ENCODE data around the gene SH3BGRL2. TPM values are rescaled to one million over a fixed set of nuclear protein-coding genes. Genes with fewer than 3 reads are reported as not detected.
A peak's percentile ranks its signal among the peaks of the same experiment; 100 is the strongest.
"Not testable (repeated sequence)": the region's sequence is repeated elsewhere in the genome, so short reads cannot be mapped to it uniquely, and the experiment has no call there.

The SH3BGRL2 gene
- total RNA-seq, 1 donor from 2014 or later, result 4.0 TPM

DNA sequence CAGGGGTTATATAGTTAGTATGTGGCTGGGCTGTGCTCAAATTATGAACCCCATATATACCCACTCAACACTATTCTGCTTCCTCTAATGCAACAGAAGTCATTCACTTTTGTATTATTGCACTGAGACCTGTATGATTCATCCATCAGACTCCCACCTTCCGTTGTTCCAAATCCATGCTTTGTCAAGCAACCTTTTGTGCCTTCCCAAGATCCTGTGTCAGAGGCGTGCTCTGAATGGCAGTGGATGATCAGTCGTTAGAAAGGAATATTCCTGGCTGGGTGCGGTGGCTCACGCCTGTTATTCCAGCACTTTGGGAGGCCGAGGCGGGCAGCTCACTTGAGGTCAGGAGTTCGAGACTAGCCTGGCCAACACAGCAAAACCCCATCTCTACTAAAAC is 103.2 kb downstream of the SH3BGRL2 start:
- no peak for DNase-seq (ENCODE audit: low read depth)

DNA sequence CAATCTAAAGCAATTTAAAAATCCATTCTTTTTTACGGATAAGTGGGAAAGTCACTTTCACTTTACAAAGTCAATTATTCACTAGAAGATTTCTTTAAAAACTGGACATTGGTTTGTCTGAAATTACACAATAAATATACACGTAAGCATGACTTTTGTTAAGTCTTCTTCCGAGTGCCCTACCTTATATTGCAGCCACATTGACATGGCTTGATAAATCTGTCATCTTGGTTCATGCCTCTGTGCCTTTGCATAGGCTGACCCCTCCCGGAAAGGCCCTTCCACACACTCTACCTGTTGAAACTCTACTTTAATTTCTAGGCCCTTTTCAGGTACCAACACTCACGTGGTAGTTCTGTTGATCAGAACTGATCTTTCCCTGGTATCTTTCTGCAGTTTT is 104.1 kb downstream of the SH3BGRL2 start:
- DNase-seq (ENCODE audit: low read depth), result no peak

DNA sequence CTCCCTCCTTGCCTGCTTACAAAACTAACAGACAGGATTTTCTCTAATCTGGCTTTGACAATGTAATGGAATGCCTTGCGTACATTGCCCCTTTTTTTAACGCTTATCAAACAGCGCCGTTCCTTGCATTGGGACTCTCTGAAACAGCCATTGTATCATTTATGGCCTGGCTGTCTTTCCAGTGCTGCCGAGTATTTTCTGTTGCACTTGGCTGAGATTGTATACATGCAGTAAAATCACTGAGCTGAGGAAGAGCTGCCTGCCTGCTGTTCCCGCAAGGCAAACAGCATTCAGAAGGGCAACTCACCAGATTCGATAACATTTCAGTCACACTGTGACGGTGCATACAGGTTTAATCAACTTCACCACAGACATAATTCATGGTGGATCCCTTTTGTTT is 106.0 kb downstream of the SH3BGRL2 start:
- no peak for DNase-seq (ENCODE audit: low read depth)

DNA sequence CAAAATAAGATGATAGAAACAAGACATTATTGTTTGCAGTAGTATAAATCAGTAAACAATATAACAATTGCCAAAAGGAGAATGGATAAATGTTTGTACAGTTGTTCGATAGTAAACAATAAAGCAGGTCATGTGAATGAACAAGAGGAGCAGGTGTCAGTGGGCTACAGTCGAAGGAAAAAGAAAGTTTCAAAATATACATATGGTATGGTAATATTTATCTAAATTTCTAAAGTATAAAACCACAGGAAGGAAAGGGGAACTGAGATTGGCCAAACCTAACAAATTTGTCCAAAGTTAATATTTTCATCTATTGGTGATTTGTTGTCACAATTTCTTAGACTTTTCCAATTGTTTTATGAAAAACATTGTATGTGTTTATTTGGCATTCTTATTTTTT is 110.9 kb downstream of the SH3BGRL2 start:
- no peak for DNase-seq (ENCODE audit: low read depth)

DNA sequence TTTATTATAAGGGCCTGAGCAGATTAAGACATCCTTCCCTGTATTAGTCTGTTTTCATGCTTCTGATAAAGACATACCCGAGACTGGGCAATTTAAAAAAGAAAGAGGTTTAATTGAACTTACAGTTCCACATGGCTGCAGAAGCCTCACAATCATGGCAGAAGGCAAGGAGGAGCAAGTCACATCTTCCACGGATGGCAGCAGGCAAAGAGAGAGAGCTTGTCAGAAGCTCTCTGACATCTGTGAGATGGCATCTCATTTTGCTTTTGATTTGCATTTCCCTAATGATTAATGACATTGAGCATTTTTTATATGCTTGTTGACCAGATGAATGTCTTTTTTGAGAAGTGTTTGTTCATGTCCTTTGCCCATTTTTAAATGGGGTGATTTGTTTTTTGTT is 114.2 kb downstream of the SH3BGRL2 start:
- not testable (repeated sequence) for DNase-seq (ENCODE audit: low read depth)

DNA sequence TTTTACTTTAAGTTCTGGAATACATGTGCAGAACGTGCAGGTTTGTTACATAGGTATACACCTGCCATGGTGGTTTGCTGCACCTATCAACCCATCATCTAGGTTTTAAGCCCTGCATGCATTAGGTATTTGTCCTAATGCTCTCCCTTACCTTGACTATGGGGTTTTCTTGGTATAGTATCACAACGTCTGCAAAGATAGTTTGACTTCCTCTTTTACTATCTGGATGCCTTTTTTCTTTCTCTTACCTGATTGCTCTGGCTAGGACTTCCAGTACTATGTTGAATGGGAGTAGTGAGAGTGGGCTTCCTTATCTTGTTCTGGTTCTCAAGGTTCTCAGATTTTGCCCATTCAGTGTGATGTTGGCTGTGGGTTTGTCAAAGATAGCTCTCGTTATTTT is 115.2 kb downstream of the SH3BGRL2 start:
- not testable (repeated sequence) for DNase-seq (ENCODE audit: low read depth)

DNA sequence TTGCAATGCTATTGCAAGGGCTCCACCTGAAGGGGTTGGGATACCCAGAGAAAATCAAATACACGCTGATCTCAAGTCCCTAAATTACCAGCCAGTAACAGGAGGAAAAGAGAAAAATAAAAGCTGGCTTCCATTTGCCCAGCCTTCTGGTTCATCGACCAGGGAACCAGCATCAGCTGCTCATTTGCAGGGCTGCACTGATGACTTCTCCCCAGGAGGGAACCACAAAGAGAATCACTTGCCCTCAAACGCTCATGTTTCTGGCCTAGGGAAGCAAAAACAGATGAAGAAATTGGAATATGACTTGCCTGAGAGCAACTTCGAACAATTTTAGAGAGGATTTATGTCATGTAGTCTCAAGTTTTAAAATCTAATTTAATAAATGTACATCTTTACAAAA is 119.7 kb downstream of the SH3BGRL2 start:
- peak; percentile 69 for DNase-seq (ENCODE audit: low read depth)

Other genes starting within 250 kb of the SH3BGRL2 start
- gene LCA5, start 93.9 kb upstream of the SH3BGRL2 start, total RNA-seq, result 7.4 and 9.0 TPM in 2 replicates

All from myocyte (in vitro differentiated cells).